GM06990 (cell line): ENCODE results near the gene NAV2.

Experiments
- DNase-seq: peaks from one replicate; pipeline ENCODE4 v3.0.0-alpha.2; 2011; ENCODE audit not compliant: insufficient read length; ENCODE audit errors: extremely low read depth
- H3K27me3 ChIP-seq: replicated peaks from 2 replicates; pipeline ENCODE4 v1.6.0; 2011; ENCODE audit warnings: low read length; ENCODE audit not compliant: control insufficient read depth, insufficient read depth
- H3K36me3 ChIP-seq: 2 replicates; pipeline ENCODE4 v1.5.1; 2011; ENCODE audit warnings: low read length; ENCODE audit not compliant: control insufficient read depth, insufficient read depth
- H3K4me3 ChIP-seq: replicated peaks from 2 replicates; pipeline ENCODE4 v1.5.1; 2011; ENCODE audit warnings: low read depth, mild to moderate bottlenecking, control low read depth, low read length
- TF ChIP-seq, protein P1 (sequence below): IDR thresholded peaks from 2 replicates; pipeline ENCODE4 v1.5.1; 2011; ENCODE audit warnings: low read length, control low read depth, mild to moderate bottlenecking, inconsistent platforms; ENCODE audit not compliant: insufficient read depth, poor library complexity, severe bottlenecking

NAV2 gene

DNA sequence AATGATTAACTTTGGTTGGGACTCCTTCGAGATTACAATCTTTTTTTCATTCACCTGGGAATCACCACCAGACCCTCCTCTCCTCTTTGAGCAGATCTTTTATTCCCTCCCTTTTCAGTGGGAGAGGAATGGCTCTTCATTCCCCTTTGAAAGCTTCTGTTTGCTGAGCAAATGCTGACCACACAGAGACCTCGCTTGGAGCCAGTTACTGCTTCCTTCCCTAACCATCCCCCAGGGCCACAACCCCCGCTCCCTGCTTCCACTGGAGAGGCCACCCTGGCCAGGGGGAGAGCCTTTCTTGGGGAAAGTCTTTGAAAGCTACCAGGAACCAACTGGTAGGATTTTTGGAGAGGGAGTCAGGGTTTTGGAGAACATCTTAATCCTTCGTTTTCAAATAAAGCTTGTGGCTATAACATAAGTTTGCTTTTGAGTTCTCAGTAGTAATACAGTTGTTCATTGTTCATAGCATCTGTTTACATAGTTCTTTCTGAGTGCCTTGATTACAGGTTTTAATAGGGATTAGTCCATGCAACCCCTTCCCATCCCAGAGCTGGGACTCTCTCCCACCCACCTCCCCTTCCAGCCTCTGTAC, 309.2 kb downstream of the NAV2 start:
- no peaks in the 10 kb centered on the region; the same call in none of the 2 replicates for H3K27me3 ChIP-seq
- TF ChIP-seq, protein P1, sequence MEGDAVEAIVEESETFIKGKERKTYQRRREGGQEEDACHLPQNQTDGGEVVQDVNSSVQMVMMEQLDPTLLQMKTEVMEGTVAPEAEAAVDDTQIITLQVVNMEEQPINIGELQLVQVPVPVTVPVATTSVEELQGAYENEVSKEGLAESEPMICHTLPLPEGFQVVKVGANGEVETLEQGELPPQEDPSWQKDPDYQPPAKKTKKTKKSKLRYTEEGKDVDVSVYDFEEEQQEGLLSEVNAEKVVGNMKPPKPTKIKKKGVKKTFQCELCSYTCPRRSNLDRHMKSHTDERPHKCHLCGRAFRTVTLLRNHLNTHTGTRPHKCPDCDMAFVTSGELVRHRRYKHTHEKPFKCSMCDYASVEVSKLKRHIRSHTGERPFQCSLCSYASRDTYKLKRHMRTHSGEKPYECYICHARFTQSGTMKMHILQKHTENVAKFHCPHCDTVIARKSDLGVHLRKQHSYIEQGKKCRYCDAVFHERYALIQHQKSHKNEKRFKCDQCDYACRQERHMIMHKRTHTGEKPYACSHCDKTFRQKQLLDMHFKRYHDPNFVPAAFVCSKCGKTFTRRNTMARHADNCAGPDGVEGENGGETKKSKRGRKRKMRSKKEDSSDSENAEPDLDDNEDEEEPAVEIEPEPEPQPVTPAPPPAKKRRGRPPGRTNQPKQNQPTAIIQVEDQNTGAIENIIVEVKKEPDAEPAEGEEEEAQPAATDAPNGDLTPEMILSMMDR = no peak
- H3K4me3 ChIP-seq = no peak overlapping the region
- no peak for DNase-seq
- H3K36me3 ChIP-seq = no peaks in the 10 kb centered on the region

DNA sequence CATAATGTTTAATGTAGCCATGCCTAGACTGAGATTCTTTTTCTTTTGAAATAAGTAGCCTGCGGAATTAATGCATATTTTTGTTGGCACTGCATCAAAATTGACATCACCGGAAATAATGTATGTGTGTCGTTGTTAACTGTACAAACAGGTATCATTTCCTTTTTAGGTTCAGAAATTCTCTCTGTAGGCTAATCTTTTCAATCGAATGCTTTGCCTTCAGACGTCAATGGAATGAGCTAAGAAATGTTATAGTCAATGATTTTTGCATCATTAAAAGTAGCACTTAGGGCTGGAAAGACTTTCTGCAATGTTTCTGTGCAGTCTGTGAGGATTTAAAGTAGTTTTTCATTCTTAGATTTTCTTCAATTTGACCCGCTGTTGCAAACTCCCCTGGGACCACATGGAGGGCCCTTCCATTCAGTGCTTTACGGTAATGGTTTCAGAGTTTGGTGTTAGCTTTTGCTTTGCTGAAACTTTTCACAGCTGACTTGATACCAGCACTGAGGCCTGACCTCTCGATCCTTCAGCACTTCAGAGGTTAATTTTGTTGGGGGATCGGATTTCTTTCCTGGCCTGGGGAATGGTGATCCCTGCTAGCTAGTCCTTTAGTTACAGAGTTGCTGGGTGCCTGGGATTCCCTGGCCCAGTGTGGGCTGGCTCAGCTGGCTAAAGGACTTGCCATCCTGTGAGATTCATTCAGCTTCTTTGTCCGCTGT, 309.9 kb downstream of the NAV2 start:
- TF ChIP-seq, protein P1 = no peak
- no peak for DNase-seq
- Histone ChIP-seq H3K27me3 (no peaks in the 10 kb centered on the region; the same call in none of the 2 replicates), H3K4me3 (no peak overlapping the region), H3K36me3 (no peaks in the 10 kb centered on the region)

DNA sequence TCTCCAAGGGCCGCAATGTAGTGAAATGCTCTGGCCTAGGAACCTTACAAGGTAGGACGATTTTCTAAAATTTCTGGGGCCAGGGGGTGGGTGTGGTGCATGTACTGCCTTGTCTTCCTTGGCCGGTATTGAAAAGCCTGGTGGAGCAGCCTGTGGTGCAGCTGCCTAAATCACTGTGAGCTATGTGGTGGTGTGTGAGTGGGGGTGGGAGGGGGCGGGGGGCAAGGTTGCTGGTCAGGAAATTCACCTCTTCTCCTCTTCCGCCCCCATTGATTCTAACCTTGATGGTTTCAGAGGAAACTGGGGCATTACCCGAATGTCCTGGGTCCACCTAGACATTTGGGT, 310.4 kb downstream of the NAV2 start:
- DNase-seq = no peak
- no peak overlapping the region for H3K4me3 ChIP-seq
- no peaks in the 10 kb centered on the region; the same call in none of the 2 replicates for H3K27me3 ChIP-seq
- TF ChIP-seq, protein P1 = no peak
- no peaks in the 10 kb centered on the region for H3K36me3 ChIP-seq

DNA sequence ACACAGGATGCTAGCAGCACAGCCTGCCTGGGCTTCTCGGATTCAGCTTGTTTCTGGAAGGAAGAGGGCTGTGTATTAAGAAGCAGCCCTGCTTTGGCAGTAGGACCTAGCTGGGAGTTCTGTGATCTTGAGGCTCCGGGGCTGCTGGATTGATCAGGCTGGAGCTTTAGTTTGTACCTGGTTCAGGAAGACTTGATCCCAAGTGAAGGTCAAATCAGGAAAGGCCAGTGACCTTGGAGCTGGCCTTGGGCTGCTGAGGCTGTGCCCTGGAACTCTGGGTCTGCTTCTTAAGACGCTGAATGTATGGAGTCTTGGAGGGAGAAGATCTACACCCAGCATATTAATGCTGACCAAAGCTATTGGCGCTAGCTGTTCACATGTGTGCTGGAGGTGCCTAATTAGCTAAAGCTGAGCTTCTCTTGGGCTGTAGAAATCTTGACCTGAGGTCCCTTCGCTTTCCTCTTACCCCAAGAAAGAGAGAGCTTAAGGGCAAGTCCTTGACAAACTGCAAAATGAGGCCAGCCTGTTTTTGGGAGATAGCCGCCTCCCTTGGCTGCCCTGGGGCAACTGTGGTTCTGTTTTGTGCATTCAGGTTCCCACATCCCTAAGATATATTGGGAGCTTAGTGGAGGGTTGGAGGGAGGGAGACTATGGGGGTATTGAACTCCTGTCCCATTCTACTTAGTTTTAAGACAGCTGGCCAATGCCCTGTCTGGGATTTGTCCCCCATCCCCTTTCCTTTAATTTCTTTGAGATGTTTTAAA, 311.7 kb downstream of the NAV2 start:
- H3K27me3 ChIP-seq = no peaks in the 10 kb centered on the region; the same call in none of the 2 replicates
- no peak overlapping the region for H3K4me3 ChIP-seq
- TF ChIP-seq, protein P1 = no peak
- H3K36me3 ChIP-seq = no peaks in the 10 kb centered on the region
- DNase-seq = no peak

DNA sequence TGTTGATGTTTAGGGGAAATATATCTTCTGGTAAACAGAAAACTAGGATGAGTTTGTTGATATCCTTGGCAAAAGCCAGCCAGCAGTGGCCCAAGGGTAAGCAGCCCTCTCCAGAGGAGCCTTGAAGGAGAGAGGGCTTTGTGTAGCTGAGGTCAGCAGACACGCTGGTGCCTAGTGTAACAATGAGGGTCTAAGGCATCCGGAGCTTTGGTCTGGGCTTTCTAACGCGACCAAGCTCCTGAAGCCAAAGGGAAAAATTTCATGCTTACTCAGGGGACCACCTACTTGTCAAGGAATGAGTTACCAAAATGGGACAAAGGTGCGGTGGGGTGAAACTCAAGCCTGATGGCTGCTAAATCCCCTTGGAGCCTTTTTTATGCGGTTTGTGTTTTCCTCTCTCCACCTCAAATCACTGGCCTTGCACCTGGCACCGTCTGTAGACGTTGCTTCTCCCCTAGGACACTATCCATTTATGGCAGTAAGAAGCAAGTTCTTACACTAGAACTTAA, 312.7 kb downstream of the NAV2 start:
- TF ChIP-seq, protein P1 = no peak
- Histone ChIP-seq H3K36me3 (no peaks in the 10 kb centered on the region), H3K4me3 (no peak overlapping the region), H3K27me3 (no peaks in the 10 kb centered on the region; the same call in 1 of the 2 replicates)
- DNase-seq = no peak
